Measurements from ENCODE around the gene DLAT.

The DLAT gene

DNA sequence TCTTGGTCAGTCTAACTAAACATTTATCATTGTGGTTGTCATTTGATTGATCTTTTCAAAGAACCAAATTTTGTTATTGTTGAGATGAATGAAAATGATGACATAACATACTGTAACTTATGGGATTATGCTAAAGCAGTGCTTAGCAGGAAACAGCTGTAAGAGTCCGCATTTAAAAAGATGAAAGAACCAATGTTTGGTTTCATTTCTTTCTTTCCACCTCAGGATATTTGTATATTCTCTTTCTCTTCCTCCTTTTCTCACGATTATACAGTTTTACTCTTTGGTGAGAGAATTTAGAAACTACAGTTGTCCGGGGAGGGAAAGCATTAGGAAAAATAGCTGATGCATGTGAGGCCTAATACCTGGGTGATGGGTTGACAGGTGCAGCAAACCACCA is 25.5 kb downstream of the DLAT start:
- WGBS, result 100% methylated on average over 2 of the region's 3 CpGs
- Histone ChIP-seq H3K9ac (ENCODE audit: low read depth, low read length) (no peak overlapping the region), H3K9me3 (ENCODE audit: insufficient read depth, low read depth, low read length) (no peaks in the 10 kb centered on the region), H3K27me3 (ENCODE audit: insufficient read depth, low read length) (no peaks in the 10 kb centered on the region), H3K4me1 (ENCODE audit: insufficient read depth, low read length) (no peaks in the 10 kb centered on the region), H3K4me3 (ENCODE audit: low read length) (no peak overlapping the region), H3K27ac (ENCODE audit: low read depth, low read length) (no peak overlapping the region), H3K36me3 (ENCODE audit: insufficient read depth, low read length) (peaks cover 87% of the 10 kb centered on the region)

DNA sequence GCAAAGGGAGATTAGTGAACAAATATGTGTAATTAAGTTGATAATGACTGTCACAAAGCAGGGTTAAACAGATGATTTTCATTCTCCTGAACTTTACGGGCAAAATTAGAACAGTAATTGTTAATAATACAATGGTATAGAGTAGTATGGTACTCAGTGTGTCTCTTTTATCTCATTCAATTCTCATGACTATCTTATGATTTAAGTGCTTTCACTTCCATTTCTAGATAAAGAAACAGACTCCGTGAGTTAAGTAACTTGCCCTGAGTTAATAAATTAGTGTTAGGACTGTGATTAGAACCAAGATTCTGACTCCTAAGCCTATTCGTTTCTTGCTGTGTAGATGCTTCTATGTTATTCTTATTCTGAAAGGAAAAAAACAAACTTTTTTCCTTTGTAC is 26.6 kb downstream of the DLAT start:
- H3K9me3 ChIP-seq (ENCODE audit: insufficient read depth, low read depth, low read length), result no peaks in the 10 kb centered on the region
- no peak overlapping the region for H3K27ac ChIP-seq (ENCODE audit: low read depth, low read length)
- WGBS, result 93% methylated on average over 3 of the region's 3 CpGs
- H3K4me3 ChIP-seq (ENCODE audit: low read length), result no peak overlapping the region
- H3K27me3 ChIP-seq (ENCODE audit: insufficient read depth, low read length), result no peaks in the 10 kb centered on the region
- H3K36me3 ChIP-seq (ENCODE audit: insufficient read depth, low read length), result peaks cover 85% of the 10 kb centered on the region
- H3K9ac ChIP-seq (ENCODE audit: low read depth, low read length), result no peak overlapping the region
- H3K4me1 ChIP-seq (ENCODE audit: insufficient read depth, low read length), result no peaks in the 10 kb centered on the region

DNA sequence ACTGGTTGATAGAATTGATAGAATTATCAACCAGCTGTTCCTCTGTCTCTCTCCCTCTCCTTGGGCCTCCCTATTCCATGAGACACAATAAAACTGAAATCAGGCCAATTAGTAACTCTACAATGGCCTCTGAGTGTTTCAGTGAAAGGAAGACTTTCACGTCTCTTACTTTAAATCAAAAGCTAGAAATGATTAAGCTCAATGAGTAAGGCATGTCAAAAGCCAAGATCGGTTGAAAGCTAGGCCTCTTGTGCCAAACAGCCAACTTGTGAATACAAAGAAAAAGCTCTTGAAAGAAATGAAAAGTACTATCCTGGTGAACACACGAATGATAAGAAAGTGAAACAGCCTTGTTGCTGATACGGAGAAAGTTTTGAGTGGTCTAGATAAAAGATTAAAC is 32.0 kb downstream of the DLAT start:
- H3K9ac ChIP-seq (ENCODE audit: low read depth, low read length), result no peak overlapping the region
- no peaks in the 10 kb centered on the region for H3K27me3 ChIP-seq (ENCODE audit: insufficient read depth, low read length)
- peaks cover 90% of the 10 kb centered on the region for H3K36me3 ChIP-seq (ENCODE audit: insufficient read depth, low read length)
- H3K4me3 ChIP-seq (ENCODE audit: low read length), result no peak overlapping the region
- no peaks in the 10 kb centered on the region for H3K9me3 ChIP-seq (ENCODE audit: insufficient read depth, low read depth, low read length)
- no peaks in the 10 kb centered on the region for H3K4me1 ChIP-seq (ENCODE audit: insufficient read depth, low read length)
- 75% methylated on average over 4 of the region's 4 CpGs for WGBS
- no peak overlapping the region for H3K27ac ChIP-seq (ENCODE audit: low read depth, low read length)

DNA sequence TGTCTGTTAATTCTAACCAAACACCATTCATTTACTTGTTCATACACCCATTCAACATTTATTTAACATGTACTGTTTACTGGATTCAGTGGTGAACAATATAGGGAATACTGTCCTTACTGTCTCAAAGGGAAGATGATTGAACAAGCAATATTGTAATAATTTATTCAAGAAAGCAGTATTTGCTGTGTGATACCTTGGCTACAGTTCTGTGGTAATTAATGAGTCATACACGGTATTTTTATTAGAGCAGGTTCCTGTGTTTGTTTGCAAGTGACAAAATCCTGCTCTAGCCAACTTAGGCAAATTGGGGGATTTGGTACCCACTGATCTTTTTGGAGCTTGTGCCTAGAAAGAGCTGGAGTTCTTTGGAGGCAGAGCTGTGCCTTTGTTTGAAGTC is 32.9 kb downstream of the DLAT start:
- Histone ChIP-seq H3K27me3 (ENCODE audit: insufficient read depth, low read length) (no peaks in the 10 kb centered on the region), H3K4me3 (ENCODE audit: low read length) (no peak overlapping the region), H3K9ac (ENCODE audit: low read depth, low read length) (no peak overlapping the region), H3K9me3 (ENCODE audit: insufficient read depth, low read depth, low read length) (no peaks in the 10 kb centered on the region), H3K27ac (ENCODE audit: low read depth, low read length) (no peak overlapping the region), H3K4me1 (ENCODE audit: insufficient read depth, low read length) (no peaks in the 10 kb centered on the region), H3K36me3 (ENCODE audit: insufficient read depth, low read length) (peaks cover 90% of the 10 kb centered on the region)
- 97% methylated on average over 1 of the region's 1 CpG for WGBS

DNA sequence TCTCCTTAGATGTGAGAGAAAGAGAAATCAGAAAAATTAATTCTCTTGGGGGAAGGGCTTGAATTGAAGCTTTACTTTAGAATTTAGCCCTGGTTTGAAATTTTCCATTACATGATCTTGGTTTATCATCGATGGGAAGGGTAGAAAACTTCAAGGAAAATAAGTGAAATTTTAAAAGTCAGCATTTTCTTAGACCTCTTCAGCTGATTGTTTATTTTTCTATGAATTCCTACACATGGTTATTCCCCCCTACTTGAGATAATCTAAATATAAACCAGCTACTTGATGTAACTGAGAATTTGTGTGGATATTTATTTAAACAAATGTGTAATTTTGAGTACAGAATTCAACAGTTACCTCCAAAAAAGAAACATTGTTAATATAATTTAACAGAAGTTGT is 37.7 kb downstream of the DLAT start:
- H3K36me3 ChIP-seq (ENCODE audit: insufficient read depth, low read length), result peaks cover 61% of the 10 kb centered on the region
- H3K4me1 ChIP-seq (ENCODE audit: insufficient read depth, low read length), result no peaks in the 10 kb centered on the region
- H3K27me3 ChIP-seq (ENCODE audit: insufficient read depth, low read length), result no peaks in the 10 kb centered on the region
- no CpG with 5 or more reads among the region's 1 CpG for WGBS
- no peak overlapping the region for H3K9ac ChIP-seq (ENCODE audit: low read depth, low read length)
- H3K4me3 ChIP-seq (ENCODE audit: low read length), result no peak overlapping the region
- H3K27ac ChIP-seq (ENCODE audit: low read depth, low read length), result no peak overlapping the region
- no peaks in the 10 kb centered on the region for H3K9me3 ChIP-seq (ENCODE audit: insufficient read depth, low read depth, low read length)

DNA sequence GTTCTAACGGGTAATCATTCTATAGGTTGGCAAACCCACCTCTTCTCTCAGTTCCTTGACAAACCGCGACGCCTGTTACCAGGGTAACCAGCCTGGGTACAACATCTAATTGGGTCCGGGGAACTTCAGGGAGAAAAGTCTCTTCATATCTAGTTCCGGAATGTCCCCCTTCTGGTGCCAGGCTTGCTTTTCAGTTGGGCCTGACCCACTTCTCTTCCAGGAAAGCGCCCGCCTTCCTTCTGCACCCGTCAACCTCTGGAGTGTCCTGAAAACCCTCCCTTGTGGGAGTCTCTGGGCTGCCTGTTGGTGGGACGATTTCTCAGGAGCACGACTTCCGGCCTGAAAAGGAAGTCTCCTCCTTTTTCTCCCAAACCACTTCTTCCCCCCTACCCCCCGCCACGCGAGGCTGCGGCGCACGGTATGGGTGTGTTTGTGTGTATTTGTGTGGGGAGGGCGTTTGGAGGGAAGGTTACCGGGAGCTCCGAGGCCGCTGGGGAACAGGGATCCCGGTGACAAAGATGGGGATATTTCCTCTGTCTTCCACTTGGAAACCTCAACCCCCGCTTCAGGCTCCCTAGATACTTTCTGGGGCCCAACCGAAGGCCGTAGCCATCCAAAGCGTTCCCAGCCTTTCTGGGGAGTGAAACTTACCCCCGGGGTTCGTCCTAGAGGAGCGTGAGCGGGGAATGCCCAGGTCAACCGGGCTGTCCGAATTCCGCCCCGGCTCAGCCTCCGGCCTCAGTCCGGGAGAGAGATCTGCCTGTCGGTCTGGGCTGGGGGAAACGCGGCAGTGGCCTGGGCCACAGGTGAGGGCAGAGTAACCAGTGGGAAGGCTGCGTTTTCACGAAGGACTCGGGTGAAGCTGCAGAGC is 49.0 kb downstream of the DLAT start, which contains the start of the genes NKAPD1 and PIH1D2:
Gene NKAPD1 (plus strand): TSS at position 359 of the 871 bp plus-strand sequence. CDS start 1,276 bp downstream, outside the sequence.
Gene PIH1D2 (minus strand): TSS at position 77 of the 871 bp plus-strand sequence. CDS start 843 bp downstream, outside the sequence.
- H3K4me1 ChIP-seq (ENCODE audit: insufficient read depth, low read length), result no peaks in the 10 kb centered on the region; the same call in 1 of the 2 replicates
- H3K27ac ChIP-seq (ENCODE audit: low read depth, low read length), result peak within 1 kb of the TSS; percentile 99
- no peaks in the 10 kb centered on the region for H3K9me3 ChIP-seq (ENCODE audit: insufficient read depth, low read depth, low read length)
- no peaks in the 10 kb centered on the region for H3K27me3 ChIP-seq (ENCODE audit: insufficient read depth, low read length)
- WGBS, result under 1% methylated on average over 37 of the region's 43 CpGs
- peak within 1 kb of the TSS; percentile 98 for H3K4me3 ChIP-seq (ENCODE audit: low read length)
- H3K9ac ChIP-seq (ENCODE audit: low read depth, low read length), result peak within 1 kb of the TSS; percentile 93
- peaks cover 34% of the 10 kb centered on the region for H3K36me3 ChIP-seq (ENCODE audit: insufficient read depth, low read length)

DNA sequence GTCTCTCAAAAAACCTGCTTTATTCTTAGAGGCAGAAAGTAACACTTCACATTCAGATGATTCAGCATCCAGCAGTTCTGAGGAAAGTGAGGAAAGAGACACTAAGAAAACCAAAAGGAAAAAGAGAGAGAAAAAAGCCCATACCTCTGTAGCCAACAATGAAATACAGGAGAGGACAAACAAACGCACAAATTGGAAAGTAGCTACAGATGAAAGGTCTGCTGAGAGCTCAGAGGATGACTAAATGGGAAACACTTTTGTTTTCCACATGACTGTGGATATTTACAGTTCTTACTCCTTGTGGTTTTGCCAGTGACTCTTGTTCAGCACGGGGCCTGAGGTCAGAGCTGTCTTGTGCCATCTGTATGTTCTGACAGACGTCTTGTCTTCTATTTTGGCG is 57.5 kb downstream of the DLAT start:
- Histone ChIP-seq H3K4me3 (ENCODE audit: low read length) (no peak overlapping the region), H3K4me1 (ENCODE audit: insufficient read depth, low read length) (peaks cover 3% of the 10 kb centered on the region; the same call in 1 of the 2 replicates), H3K9ac (ENCODE audit: low read depth, low read length) (no peak overlapping the region), H3K9me3 (ENCODE audit: insufficient read depth, low read depth, low read length) (no peaks in the 10 kb centered on the region), H3K27ac (ENCODE audit: low read depth, low read length) (no peak overlapping the region), H3K36me3 (ENCODE audit: insufficient read depth, low read length) (peaks cover 70% of the 10 kb centered on the region), H3K27me3 (ENCODE audit: insufficient read depth, low read length) (no peaks in the 10 kb centered on the region)
- 93% methylated on average over 4 of the region's 4 CpGs for WGBS

DNA sequence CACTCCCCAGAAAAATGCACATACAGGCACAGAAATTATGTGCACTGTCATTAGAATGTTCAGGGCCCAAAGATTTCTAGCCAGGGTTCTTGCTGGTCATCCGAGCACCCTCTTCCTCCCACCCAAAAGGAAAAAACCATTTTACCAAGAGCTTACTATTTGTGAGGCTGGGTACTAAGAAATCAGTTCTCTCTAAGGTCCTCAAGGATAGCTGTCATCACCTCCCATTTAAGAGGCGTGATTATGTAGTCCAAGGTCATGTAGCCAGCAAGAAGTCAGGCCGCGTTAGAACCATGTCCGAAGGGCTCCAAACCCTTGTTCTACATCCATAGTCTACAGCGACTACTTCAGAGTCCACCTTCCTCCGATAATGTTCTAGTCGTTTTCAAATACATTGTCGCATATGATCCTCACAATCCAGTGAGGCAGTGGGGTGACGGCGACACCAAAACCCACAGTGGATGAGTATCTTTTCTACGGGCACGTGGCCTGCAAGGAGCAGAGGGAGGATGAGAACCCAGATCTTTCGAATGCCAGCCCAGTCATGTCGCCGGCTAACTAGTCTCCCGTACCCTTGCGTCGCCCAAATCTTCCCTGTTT is 60.7 kb downstream of the DLAT start:
- Histone ChIP-seq H3K9me3 (ENCODE audit: insufficient read depth, low read depth, low read length) (no peaks in the 10 kb centered on the region), H3K27ac (ENCODE audit: low read depth, low read length) (peak overlapping the region; percentile 29; the same call in 1 of the 2 replicates), H3K4me1 (ENCODE audit: insufficient read depth, low read length) (peaks cover 3% of the 10 kb centered on the region; the same call in 1 of the 2 replicates), H3K27me3 (ENCODE audit: insufficient read depth, low read length) (no peaks in the 10 kb centered on the region), H3K4me3 (ENCODE audit: low read length) (peak overlapping the region; percentile 92), H3K36me3 (ENCODE audit: insufficient read depth, low read length) (peaks cover 74% of the 10 kb centered on the region), H3K9ac (ENCODE audit: low read depth, low read length) (peak overlapping the region; percentile 94)
- WGBS, result 5% methylated on average over 19 of the region's 19 CpGs

DNA sequence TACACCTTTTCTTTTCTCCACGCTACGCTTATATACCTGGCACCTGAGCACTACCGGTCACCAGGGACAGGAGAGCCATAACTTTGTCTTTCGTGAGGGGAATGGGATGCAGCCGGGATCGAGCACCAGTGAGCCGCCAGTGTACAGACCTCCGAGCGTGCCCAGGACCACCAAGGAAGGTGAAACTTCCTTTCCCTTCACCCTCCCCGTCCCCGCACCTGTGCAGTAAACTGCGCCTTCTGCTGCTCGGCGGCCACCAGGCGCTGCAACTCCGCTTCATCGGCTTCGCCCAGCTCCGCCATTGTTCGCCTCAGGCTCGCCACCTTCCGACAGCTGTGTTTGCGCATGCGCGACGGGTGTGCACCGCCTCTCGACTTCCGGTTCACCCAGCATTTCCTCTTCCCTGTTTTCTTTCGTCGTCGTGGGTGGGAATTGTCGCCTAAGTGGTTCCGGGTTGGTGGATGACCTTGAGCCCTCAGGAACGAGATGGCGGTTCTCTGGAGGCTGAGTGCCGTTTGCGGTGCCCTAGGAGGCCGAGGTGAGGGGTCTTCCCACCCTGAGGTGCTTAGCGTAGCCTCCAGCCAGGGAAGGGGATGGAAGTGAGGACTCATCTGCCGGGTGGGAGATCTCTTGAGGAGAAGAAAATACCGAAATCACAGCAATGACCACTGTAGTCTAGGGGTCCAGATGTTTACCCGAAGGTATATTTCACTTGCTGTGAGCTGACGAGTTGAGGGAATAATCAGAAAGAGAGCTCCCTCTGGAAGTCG is 61.4 kb downstream of the DLAT start, which contains the start of the genes SDHD and TIMM8B:
Gene SDHD (plus strand): TSS at position 452 of the 770 bp plus-strand sequence. CDS start 35 bp downstream, at position 487.
Gene TIMM8B (minus strand): TSS at position 335 of the 770 bp plus-strand sequence. CDS start 33 bp downstream, at position 302.
- peaks cover 78% of the 10 kb centered on the region for H3K36me3 ChIP-seq (ENCODE audit: insufficient read depth, low read length)
- H3K4me1 ChIP-seq (ENCODE audit: insufficient read depth, low read length), result peaks cover 3% of the 10 kb centered on the region; the same call in 1 of the 2 replicates
- peak within 1 kb of the TSS; percentile 92 for H3K4me3 ChIP-seq (ENCODE audit: low read length)
- H3K27ac ChIP-seq (ENCODE audit: low read depth, low read length), result peak within 1 kb of the TSS; percentile 41
- WGBS, result under 1% methylated on average over 45 of the region's 45 CpGs
- no peaks in the 10 kb centered on the region for H3K9me3 ChIP-seq (ENCODE audit: insufficient read depth, low read depth, low read length)
- no peaks in the 10 kb centered on the region for H3K27me3 ChIP-seq (ENCODE audit: insufficient read depth, low read length)
- H3K9ac ChIP-seq (ENCODE audit: low read depth, low read length), result peak within 1 kb of the TSS; percentile 94

DNA sequence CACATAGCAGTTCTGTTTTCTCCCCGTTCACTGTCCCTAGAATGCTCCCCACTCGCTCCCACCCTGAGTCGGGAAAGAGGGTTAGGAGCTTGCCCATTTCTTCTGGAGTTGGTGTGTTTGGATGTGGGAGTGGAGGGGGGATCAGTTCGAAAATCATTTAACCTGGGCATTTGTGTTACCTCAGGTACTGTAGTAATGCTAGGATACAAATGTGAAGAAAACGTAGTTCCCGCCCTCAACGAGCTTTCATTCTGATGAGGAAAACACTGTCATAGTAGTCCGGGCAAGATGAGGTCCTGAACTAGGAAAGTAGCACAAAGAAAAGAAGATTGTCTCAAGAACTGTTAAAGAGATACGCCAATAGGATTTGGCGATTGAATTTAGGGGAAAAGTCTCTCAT is 62.0 kb downstream of the DLAT start:
- WGBS, result 20% methylated on average over 10 of the region's 10 CpGs
- no peaks in the 10 kb centered on the region for H3K27me3 ChIP-seq (ENCODE audit: insufficient read depth, low read length)
- H3K9ac ChIP-seq (ENCODE audit: low read depth, low read length), result peak overlapping the region; percentile 94
- no peaks in the 10 kb centered on the region for H3K9me3 ChIP-seq (ENCODE audit: insufficient read depth, low read depth, low read length)
- H3K4me1 ChIP-seq (ENCODE audit: insufficient read depth, low read length), result peaks cover 3% of the 10 kb centered on the region; the same call in 1 of the 2 replicates
- H3K4me3 ChIP-seq (ENCODE audit: low read length), result peak overlapping the region; percentile 92
- peaks cover 78% of the 10 kb centered on the region for H3K36me3 ChIP-seq (ENCODE audit: insufficient read depth, low read length)
- no peak overlapping the region for H3K27ac ChIP-seq (ENCODE audit: low read depth, low read length)

Measured in HUES64 (cell line).